Immature natural killer cell (primary cell): Measurements from ENCODE around the gene ATF6. TPM values are rescaled to one million over a fixed set of nuclear protein-coding genes. Genes with fewer than 3 reads are reported as not detected.

ENCODE experiments used
- DNase-seq, 3 donors: peaks; one replicate each; pipeline ENCODE4 v3.0.0; 2022; ENCODE audit warnings: mixed read lengths in 1 of 3
- H3K27ac Mint-ChIP-seq, 6 donors: one replicate each; pipeline ENCODE4 v1.8.0; 2020; ENCODE audit warnings: mixed read lengths in 6 of 6, mild to moderate bottlenecking in 5 of 6, inconsistent platforms in 4 of 6, moderate library complexity in 3 of 6
- H3K27me3 Mint-ChIP-seq, 3 donors: one replicate each; pipeline ENCODE4 v1.8.0; 2020 to 2021; ENCODE audit warnings: low read depth in 3 of 3, mild to moderate bottlenecking in 3 of 3, mixed read lengths in 3 of 3, moderate library complexity in 3 of 3, inconsistent platforms in 1 of 3
- H3K36me3 Mint-ChIP-seq, 3 donors: one replicate each; pipeline ENCODE4 v1.8.0; 2020; ENCODE audit warnings: mixed read lengths in 3 of 3, inconsistent platforms in 2 of 3, mild to moderate bottlenecking in 2 of 3
- H3K4me1 Mint-ChIP-seq, 2 donors: one replicate each; pipeline ENCODE4 v1.8.0; 2020; ENCODE audit warnings: inconsistent platforms in 2 of 2, mild to moderate bottlenecking in 2 of 2, mixed read lengths in 2 of 2, moderate library complexity in 1 of 2
- H3K4me3 Mint-ChIP-seq, 5 donors: one replicate each; pipeline ENCODE4 v1.8.0; 2020; ENCODE audit warnings: mild to moderate bottlenecking in 5 of 5, mixed read lengths in 5 of 5, inconsistent platforms in 3 of 5, moderate library complexity in 3 of 5
- H3K9me3 Mint-ChIP-seq, 6 donors: one replicate each; pipeline ENCODE4 v1.8.0; 2020; ENCODE audit warnings: mild to moderate bottlenecking in 6 of 6, mixed read lengths in 6 of 6, inconsistent platforms in 4 of 6, moderate library complexity in 3 of 6
- polyA plus RNA-seq, 3 donors: library from polyadenylated mRNA; unstranded; fragments of 300-500 nt; fragmentation: Illumina TruSeq; gene quantifications; one replicate each; pipeline ENCODE4 v1.2.3, GENCODE V29; 2021

Gene ATF6
- polyA plus RNA-seq, 3 donors from 2014 or later, result 10.3 to 14.2 (median 11.0) TPM

DNA sequence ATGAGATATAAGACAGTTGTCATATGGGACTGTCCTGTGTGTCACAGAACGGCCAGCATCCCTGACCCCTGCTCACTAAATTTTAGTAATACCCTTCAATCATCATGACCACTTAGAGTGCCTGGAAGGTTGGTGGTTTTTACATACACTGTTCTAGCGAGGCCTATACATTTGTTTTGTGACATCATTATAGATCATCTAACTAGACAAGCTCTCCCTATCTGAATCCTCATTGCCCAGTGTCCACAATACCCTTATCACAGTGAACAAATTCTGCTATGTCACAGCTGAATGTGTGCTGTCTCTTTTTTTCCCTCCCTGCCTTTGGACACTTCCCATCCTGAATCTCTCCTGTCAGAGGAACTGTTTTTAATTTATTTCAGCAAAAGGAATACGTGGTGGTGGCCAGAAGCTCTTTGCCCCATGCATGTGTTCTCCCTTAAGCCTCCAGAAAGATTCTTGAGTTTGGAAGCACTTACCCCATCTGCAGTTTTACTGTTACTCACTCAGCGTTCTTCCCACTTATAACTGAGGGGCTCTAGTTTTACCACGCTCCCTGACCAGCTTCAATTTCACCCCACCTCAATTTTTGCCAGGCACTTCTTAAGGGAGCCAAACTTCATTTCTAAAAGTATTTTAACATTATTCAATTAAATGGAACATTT, 187.3 kb downstream of the ATF6 start:
- H3K4me1 Mint-ChIP-seq, result peaks cover 14 to 25% of the 10 kb centered on the region in 2 donors
- no peak for DNase-seq
- H3K36me3 Mint-ChIP-seq, result peaks cover under 1 to 8% (median 7%) of the 10 kb centered on the region in 3 donors
- H3K4me3 Mint-ChIP-seq, result no peak overlapping the region
- no peaks in the 10 kb centered on the region for H3K27me3 Mint-ChIP-seq
- no peaks in the 10 kb centered on the region for H3K9me3 Mint-ChIP-seq
- H3K27ac Mint-ChIP-seq, result peak overlapping the region in 1 of 6 donors; percentile 29

DNA sequence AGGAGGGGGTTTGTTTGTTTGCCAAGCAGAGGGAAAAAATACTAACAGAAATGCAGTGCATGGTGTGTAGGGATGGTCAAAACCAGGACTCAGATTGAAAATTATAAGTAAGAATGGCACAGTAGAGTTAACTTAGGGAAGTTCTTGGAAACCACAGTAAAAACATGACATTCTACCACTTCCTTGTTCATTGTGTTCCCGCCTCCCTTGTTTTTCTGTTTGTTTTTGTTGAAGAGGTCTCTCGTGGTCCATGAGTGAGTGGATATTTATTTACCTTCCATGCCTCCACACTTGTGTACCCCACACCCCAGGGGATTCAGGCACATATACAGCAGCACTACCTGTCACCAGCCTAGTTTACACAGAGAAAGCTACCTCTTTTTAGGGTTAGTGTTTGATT, 187.9 kb downstream of the ATF6 start:
- Mint-ChIP-seq H3K4me3 (peak overlapping the region in 1 of 5 donors; percentile 22), H3K27ac (peak overlapping the region in 2 of 6 donors; percentile 37 to 50), H3K9me3 (no peaks in the 10 kb centered on the region), H3K4me1 (peaks cover 14 to 25% of the 10 kb centered on the region in 2 donors), H3K27me3 (no peaks in the 10 kb centered on the region), H3K36me3 (peaks cover 7 to 14% (median 14%) of the 10 kb centered on the region in 3 donors)
- DNase-seq, result no peak

DNA sequence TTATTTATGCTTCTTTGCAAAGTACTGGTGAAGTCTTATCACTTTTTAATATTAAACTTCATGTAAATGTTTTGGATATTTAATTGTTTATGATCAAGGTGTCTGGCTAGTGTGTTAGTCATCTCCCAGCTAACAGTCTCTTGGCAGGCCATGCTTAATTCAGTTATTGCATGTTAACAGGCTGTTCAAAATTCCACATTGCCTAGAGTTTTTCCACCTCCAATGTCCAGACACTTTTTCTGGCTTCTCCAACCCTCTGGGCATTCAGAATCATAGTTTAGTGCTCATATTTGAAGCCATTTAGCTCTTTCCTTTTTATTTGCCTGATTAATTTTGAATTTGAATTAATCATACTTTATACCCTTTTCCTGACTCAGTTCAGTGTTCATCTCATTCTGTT, 188.3 kb downstream of the ATF6 start:
- H3K4me1 Mint-ChIP-seq, result peaks cover 14 to 25% of the 10 kb centered on the region in 2 donors
- DNase-seq, result no peak
- H3K36me3 Mint-ChIP-seq, result peaks cover 8 to 16% (median 15%) of the 10 kb centered on the region in 3 donors
- H3K4me3 Mint-ChIP-seq, result no peak overlapping the region
- no peaks in the 10 kb centered on the region for H3K9me3 Mint-ChIP-seq
- no peak overlapping the region for H3K27ac Mint-ChIP-seq
- H3K27me3 Mint-ChIP-seq, result no peaks in the 10 kb centered on the region

DNA sequence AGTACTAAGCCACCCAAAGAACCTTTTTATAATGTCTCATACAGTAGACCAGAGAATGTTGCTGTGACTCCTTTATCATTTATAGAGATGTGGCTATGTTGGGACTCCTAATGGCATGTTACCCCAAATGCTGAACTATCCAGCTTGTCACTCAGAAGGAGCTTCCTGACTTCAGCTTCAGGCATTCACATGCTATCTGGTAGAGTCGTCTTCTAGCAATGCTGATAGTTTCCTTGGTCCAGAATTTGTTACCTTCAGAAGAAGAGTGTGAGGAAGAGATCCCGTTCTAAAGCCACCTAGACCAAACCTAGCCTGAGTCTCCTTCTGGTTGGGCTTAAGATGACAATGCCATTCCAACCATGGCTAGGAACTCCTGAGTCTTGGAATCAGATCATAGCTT, 189.5 kb downstream of the ATF6 start:
- H3K36me3 Mint-ChIP-seq, result peaks cover 16 to 22% (median 19%) of the 10 kb centered on the region in 3 donors
- no peak overlapping the region for H3K27ac Mint-ChIP-seq
- no peaks in the 10 kb centered on the region for H3K27me3 Mint-ChIP-seq
- no peak overlapping the region for H3K4me3 Mint-ChIP-seq
- DNase-seq, result no peak
- H3K4me1 Mint-ChIP-seq, result peaks cover 14 to 25% of the 10 kb centered on the region in 2 donors
- H3K9me3 Mint-ChIP-seq, result no peaks in the 10 kb centered on the region

DNA sequence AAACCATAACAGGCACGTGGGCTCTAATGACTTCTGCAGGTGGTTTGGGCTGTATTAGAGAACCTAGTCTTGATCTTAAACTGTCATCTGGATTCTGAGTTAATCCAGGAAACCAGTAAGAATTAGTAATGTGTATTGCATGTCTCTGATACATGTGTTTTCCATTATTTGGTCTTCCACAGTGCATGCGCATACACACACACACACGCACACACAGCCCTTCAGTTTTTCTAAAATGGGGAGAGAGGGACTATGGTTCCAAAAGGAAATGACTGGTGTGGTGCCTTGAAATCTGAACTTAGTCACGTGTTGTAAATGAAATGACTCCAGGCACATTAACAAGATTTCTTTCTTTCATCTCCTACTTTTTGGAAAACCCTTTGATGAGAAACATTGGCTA, 190.0 kb downstream of the ATF6 start:
- no peak overlapping the region for H3K27ac Mint-ChIP-seq
- H3K27me3 Mint-ChIP-seq, result no peaks in the 10 kb centered on the region
- peaks cover 16 to 29% of the 10 kb centered on the region in 2 donors for H3K4me1 Mint-ChIP-seq
- H3K36me3 Mint-ChIP-seq, result peaks cover 16 to 27% (median 23%) of the 10 kb centered on the region in 3 donors
- H3K9me3 Mint-ChIP-seq, result no peaks in the 10 kb centered on the region
- H3K4me3 Mint-ChIP-seq, result no peak overlapping the region
- no peak for DNase-seq

DNA sequence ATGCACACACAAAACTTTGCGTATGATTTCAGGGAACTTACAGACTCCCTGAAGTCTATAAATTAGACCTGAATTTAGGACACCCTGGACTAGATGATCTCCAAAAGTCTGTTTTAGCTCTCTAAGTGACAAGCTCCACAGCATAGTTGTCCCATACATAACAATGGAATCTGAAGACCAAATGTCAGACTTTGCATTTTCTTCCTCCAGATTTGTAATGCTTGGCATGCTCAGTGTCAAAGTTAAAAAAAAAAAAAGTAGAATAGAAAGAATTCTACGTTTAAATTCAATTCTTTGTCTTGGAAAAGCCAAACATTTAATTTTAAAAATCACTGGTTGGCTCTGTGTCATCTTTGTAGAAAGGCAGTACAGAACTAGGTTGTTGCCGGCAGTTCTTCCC, 190.8 kb downstream of the ATF6 start:
- no peaks in the 10 kb centered on the region for H3K9me3 Mint-ChIP-seq
- H3K27me3 Mint-ChIP-seq, result no peaks in the 10 kb centered on the region
- H3K36me3 Mint-ChIP-seq, result peaks cover 16 to 30% (median 24%) of the 10 kb centered on the region in 3 donors
- H3K27ac Mint-ChIP-seq, result no peak overlapping the region
- peaks cover 17 to 38% of the 10 kb centered on the region in 2 donors for H3K4me1 Mint-ChIP-seq
- no peak overlapping the region for H3K4me3 Mint-ChIP-seq
- no peak for DNase-seq

DNA sequence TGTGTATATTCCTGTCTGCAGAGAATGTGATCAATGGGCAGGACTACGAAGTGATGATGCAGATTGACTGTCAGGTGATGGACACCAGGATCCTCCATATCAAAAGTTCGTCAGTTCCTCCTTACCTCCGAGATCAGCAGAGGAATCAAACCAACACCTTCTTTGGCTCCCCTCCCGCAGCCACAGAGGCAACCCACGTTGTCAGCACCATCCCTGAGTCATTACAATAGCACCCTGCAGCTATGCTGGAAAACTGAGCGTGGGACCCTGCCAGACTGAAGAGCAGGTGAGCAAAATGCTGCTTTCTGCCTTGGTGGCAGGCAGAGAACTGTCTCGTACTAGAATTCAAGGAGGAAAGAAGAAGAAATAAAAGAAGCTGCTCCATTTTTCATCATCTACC, 192.3 kb downstream of the ATF6 start:
- no peaks in the 10 kb centered on the region for H3K27me3 Mint-ChIP-seq
- H3K9me3 Mint-ChIP-seq, result no peaks in the 10 kb centered on the region
- DNase-seq, result no peak
- peaks cover 22 to 44% of the 10 kb centered on the region in 2 donors for H3K4me1 Mint-ChIP-seq
- H3K27ac Mint-ChIP-seq, result no peak overlapping the region
- H3K36me3 Mint-ChIP-seq, result peaks cover 16 to 36% (median 29%) of the 10 kb centered on the region in 3 donors
- no peak overlapping the region for H3K4me3 Mint-ChIP-seq

DNA sequence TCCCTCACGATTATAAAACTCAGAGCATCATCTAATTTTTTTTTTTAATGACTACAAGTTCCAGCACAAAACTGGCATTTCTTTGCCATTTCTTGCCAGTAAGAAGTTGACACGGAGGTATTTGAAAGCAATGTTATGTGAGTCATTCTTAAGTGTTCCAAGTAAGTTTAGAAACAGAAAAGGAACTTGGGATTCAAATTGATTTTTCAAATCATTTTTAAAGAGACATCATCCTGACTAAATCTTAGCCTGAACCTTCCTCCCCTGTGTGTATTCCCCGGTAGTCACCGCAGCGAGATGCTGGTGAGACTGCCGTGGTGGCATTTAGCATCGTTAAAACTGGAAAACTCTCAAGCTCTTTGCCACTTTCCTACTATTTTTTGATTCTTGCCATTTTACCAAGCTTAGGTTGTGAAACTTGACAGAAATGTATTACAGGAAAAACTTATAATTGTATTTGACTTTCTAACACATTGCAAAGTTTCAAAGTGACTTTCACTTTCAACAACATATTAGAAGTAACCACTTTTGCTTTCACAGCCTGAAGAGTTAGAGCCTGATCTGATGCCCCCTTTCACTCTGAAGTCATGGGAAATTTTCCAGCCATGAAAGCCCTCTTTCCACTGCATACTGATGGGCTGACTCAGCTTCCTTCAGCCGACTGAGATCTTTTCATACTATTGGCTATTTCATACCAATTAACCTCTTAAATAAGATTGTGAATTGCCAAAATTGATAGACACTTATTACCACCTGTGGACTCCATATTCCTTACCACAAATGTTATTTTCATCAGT, 196.2 kb downstream of the ATF6 start:
- peak in 2 of 3 donors; percentile 10 to 14 for DNase-seq
- H3K9me3 Mint-ChIP-seq, result no peaks in the 10 kb centered on the region
- H3K27me3 Mint-ChIP-seq, result no peaks in the 10 kb centered on the region
- H3K36me3 Mint-ChIP-seq, result peaks cover 25 to 47% (median 40%) of the 10 kb centered on the region in 3 donors
- peak overlapping the region; percentile 60 to 89 (median 83) for H3K4me3 Mint-ChIP-seq
- peak overlapping the region; percentile 20 to 94 (median 80) for H3K27ac Mint-ChIP-seq
- peaks cover 11 to 23% of the 10 kb centered on the region in 2 donors for H3K4me1 Mint-ChIP-seq

DNA sequence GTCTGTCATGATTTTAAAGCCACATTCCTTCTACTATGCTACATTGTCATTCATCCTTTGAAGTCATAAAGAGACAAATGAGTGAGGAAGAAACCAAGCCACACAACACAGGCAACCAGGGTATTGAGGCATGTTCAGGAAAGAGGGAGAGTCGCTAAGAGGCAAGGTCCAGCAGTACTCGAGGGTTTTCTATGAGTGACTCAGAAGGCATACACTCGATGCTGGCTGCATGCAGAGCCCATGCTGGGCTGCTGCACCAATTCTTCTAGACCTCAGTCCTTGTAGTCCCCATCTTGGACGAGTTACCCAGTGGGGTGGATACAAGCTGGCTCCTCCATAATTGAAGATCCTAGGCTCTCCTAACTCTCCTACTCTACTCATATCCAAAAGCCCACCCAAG, 199.9 kb downstream of the ATF6 start:
- H3K4me3 Mint-ChIP-seq, result no peak overlapping the region
- peaks cover 9 to 19% of the 10 kb centered on the region in 2 donors for H3K4me1 Mint-ChIP-seq
- H3K36me3 Mint-ChIP-seq, result peaks cover 14 to 34% (median 30%) of the 10 kb centered on the region in 3 donors
- no peaks in the 10 kb centered on the region for H3K9me3 Mint-ChIP-seq
- no peak overlapping the region for H3K27ac Mint-ChIP-seq
- H3K27me3 Mint-ChIP-seq, result peaks cover 0 to 2% (median 0%) of the 10 kb centered on the region in 3 donors
- DNase-seq, result no peak

DNA sequence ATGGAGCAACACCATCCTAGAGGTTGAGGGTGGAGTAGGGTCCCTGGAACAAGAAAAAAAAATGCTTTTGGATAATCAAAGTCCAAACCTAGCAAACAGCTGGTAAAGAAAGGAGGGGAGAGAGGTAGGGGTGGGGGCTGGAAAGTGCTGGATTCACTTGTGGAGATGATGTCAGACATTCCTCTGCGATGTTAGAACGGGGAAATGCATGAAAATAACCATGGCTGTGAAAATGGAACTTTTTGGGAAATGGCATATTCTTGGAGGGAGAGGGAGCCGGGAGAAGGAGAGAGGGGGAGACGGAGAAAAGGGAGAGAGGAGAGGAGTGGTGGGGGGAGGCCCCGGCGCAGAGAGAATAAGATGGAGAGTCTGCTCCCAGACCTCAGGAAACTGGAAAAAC, 203.9 kb downstream of the ATF6 start:
- no peak overlapping the region for H3K27ac Mint-ChIP-seq
- H3K27me3 Mint-ChIP-seq, result peaks cover under 1 to 2% (median 2%) of the 10 kb centered on the region in 3 donors
- no peaks in the 10 kb centered on the region for H3K9me3 Mint-ChIP-seq
- no peak overlapping the region for H3K4me3 Mint-ChIP-seq
- H3K4me1 Mint-ChIP-seq, result peaks cover 0 to under 1% of the 10 kb centered on the region in 2 donors
- DNase-seq, result no peak
- H3K36me3 Mint-ChIP-seq, result peaks cover 14 to 25% (median 21%) of the 10 kb centered on the region in 3 donors

DNA sequence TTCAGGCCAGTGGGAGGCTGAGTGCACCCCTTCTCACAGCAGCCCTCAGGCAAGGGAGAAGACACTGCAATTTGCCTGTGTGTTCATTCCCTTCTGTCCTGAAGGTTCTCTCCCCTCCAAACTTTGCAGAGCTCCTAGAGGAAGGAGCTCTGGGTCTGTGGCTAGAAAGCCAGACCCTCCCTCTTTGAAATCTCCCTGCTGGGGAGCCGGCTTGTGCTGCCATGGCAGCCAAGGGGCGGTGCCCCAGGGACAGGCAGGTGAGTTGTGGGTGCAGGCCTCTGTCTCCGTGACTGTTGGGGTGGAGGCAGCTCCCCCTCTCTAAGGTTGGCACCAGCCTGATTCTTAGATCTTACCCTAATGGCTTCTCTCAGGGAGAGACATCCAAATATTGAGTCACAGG, 204.5 kb downstream of the ATF6 start:
- Mint-ChIP-seq H3K27ac (peak overlapping the region in 1 of 6 donors; percentile 13), H3K9me3 (no peaks in the 10 kb centered on the region), H3K27me3 (peaks cover 2% of the 10 kb centered on the region in 3 donors), H3K4me1 (peaks cover 0 to 2% of the 10 kb centered on the region in 2 donors), H3K4me3 (no peak overlapping the region), H3K36me3 (peaks cover 13 to 24% (median 21%) of the 10 kb centered on the region in 3 donors)
- DNase-seq, result no peak

DNA sequence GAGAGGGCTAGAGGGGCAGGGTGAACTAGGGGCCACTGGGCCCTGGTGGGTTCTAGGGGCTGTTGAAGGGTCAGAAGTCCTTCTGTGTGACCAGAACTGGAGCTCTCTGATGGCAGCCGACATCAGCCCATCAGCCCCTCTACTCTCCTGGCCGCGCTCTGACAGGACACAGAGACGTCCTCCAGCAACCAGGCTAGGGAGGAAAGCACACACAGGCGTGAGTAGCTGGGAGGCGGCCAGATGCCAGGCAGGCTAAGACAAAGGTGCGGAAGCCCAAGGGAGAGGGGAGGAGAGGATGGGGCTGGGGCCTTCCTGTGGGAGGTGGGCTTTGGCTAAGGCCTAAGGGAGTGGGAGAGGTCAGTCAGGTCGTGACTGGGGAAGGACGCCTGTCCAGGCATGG, 206.7 kb downstream of the ATF6 start:
- Mint-ChIP-seq H3K9me3 (no peaks in the 10 kb centered on the region), H3K27me3 (peaks cover 2 to 7% (median 4%) of the 10 kb centered on the region in 3 donors), H3K4me1 (peaks cover 0 to 2% of the 10 kb centered on the region in 2 donors)

DNA sequence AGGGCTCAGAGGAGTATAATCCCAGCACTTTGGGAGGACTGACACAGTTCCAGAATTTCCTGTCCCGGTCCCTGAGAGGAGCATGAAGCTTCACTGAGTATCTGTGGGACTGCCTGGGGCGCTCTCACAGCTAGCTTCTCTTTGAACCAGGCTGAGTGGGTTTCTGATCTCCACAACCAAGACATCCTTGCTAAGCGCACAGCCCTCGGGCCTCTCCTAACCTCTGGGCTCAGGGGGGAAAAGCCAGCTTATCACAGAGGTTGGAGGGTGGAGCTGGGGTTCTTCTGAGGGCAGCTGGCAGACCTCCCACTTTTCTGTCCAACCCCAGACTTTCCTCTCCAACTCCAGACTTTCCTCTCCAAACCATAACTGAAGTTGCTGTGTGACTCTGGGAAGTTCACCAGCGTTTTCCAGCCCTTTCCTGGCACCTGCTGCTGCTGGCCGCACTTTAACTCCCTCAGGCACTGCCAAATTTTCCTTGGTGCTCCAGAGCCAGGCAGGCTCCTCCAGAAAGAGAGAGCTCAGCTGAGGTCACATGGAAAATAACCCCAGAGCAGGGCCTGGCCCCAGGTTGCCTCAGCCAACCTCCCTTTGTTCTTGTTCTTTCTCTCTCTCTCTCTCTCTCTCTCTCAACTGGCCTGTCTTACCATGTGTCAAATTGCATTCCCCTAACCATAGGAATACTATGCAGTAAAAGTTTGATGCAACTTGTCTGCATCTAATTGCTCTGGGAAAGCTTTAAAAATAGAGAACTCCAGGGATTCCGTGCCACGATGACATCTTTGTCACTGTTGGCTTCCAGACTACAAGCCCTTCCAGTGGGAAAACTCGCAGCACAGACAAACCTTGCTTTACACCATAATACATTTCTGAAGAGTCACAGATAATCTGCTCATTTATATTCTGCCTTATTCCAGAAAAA, 208.1 kb downstream of the ATF6 start:
- Mint-ChIP-seq H3K4me3 (no peak overlapping the region), H3K4me1 (peaks cover 0 to 2% of the 10 kb centered on the region in 2 donors), H3K27ac (peak overlapping the region in 1 of 6 donors; percentile 43), H3K9me3 (no peaks in the 10 kb centered on the region), H3K27me3 (peaks cover 2 to 7% (median 4%) of the 10 kb centered on the region in 3 donors), H3K36me3 (peaks cover 0 to 4% (median under 1%) of the 10 kb centered on the region in 3 donors)
- no peak for DNase-seq

More for the DNA sequence above, 206.7 kb downstream of the ATF6 start:
- H3K36me3 Mint-ChIP-seq, result peaks cover 0 to 6% (median 5%) of the 10 kb centered on the region in 3 donors
- H3K4me3 Mint-ChIP-seq, result no peak overlapping the region
- DNase-seq, result no peak
- H3K27ac Mint-ChIP-seq, result no peak overlapping the region
